GM10847 (cell line): ENCODE results near the gene TEKT3.

Source experiments
- POLR2A ChIP-seq: IDR thresholded peaks from 2 replicates; pipeline ENCODE4 v1.6.1; 2011; ENCODE audit not compliant: insufficient read length; ENCODE audit errors: extremely low read depth

TEKT3 gene

GRCh38 chr17:15267996-15268395, 73.4 kb downstream of the TEKT3 start:
- no peak for TF ChIP-seq POLR2A

- no peak for TF ChIP-seq POLR2A
Observed at GRCh38 chr17:15266325-15267125, 74.9 kb downstream of the TEKT3 start.

GRCh38 chr17:15265131-15265530, 76.3 kb downstream of the TEKT3 start, which contains the start of gene PMP22:
PMP22 (minus strand) TSS chr17:15265326; CDS start chr17:15260727, 4,599 bp downstream.
- TF ChIP-seq POLR2A, result no peak

GRCh38 chr17:15264542-15264941, 76.9 kb downstream of the TEKT3 start:
- no peak for TF ChIP-seq POLR2A

- TF ChIP-seq POLR2A, result no peak
Observed at GRCh38 chr17:15263680-15264079, 77.7 kb downstream of the TEKT3 start.

GRCh38 chr17:15263206-15263579, 78.2 kb downstream of the TEKT3 start:
- TF ChIP-seq POLR2A, result no peak

- TF ChIP-seq POLR2A, result no peak
Observed at GRCh38 chr17:15262291-15263205, 78.8 kb downstream of the TEKT3 start.

GRCh38 chr17:15261802-15262290, 79.6 kb downstream of the TEKT3 start:
- no peak for TF ChIP-seq POLR2A

GRCh38 chr17:15261258-15261801, 80.1 kb downstream of the TEKT3 start:
- no peak for TF ChIP-seq POLR2A

- no peak for TF ChIP-seq POLR2A
Observed at GRCh38 chr17:15260376-15261257, 80.8 kb downstream of the TEKT3 start.

GRCh38 chr17:15257796-15258512, 83.4 kb downstream of the TEKT3 start:
- no peak for TF ChIP-seq POLR2A

- TF ChIP-seq POLR2A, result no peak
Observed at GRCh38 chr17:15257258-15257788, 84.1 kb downstream of the TEKT3 start.

GRCh38 chr17:15256689-15257088, 84.7 kb downstream of the TEKT3 start:
- no peak for TF ChIP-seq POLR2A

- TF ChIP-seq POLR2A, result no peak
Observed at GRCh38 chr17:15255713-15256454, 85.5 kb downstream of the TEKT3 start.
